HEK293 (cell line): ENCODE measurements around the gene TM7SF3.

Experiments used
- YY1 ChIP-seq: fragments of 450-650 bp; formaldehyde crosslinking; IDR thresholded peaks from 2 replicates; pipeline ENCODE4 v1.5.1; 2018; ENCODE audit warnings: missing biosample characterization, missing genetic modification characterization
- ZFP3 ChIP-seq: fragments of 450-650 bp; formaldehyde crosslinking; IDR thresholded peaks from 2 replicates; pipeline ENCODE4 v1.5.1; 2016; ENCODE audit warnings: low read depth, missing biosample characterization, missing genetic modification characterization

DNA sequence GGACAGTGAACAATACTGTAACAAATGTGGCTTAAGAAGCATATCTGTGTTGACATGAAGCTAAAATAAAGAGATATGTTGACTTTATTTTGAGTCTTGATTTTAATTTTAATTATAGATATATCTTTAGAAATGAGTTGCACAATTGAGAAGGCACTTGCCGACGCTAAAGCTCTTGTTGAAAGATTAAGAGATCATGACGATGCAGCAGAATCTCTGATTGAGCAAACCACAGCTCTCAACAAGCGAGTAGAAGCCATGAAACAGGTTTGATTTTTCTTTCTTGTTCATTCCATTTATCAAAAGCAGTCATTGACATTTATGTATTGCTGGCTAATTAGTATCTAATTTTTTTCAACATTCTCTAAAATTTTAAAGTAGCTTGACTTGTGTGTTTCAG lies 60.2 kb downstream of the TM7SF3 start:
- TF ChIP-seq ZFP3 (no peak), YY1 (tag by site-specific recombination) (no peak)
